RPMI7951 (cell line): ENCODE measurements around the gene PRKCA. TPM values are rescaled to one million over a fixed set of nuclear protein-coding genes. Genes with fewer than 3 reads are reported as not detected.
"Not testable (repeated sequence)": the region's sequence is repeated elsewhere in the genome, so short reads cannot be mapped to it uniquely, and the experiment has no call there.

ENCODE experiments used
- DNase-seq: peaks from one replicate; pipeline ENCODE4 v3.0.0-alpha.2; 2012; ENCODE audit warnings: low read depth
- total RNA-seq: library from RNA; depleted of rRNA; stranded (reverse); fragments of >200 nt; shearing (Covaris generic); gene quantifications from 2 replicates; pipeline ENCODE4 v1.2.3, GENCODE V29; 2014; rRNA removed

PRKCA gene
- total RNA-seq = 11.9 and 12.3 TPM in 2 replicates

GRCh38 chr17:66301864-66302741 is at the start of gene PRKCA:
Gene PRKCA (plus strand): TSS chr17:66302613.
- peak; percentile 76 for DNase-seq

- DNase-seq = not testable (repeated sequence)
Measured at GRCh38 chr17:66253458-66253857, 49.0 kb upstream of the PRKCA start.

GRCh38 chr17:66255112-66255511 is 47.3 kb upstream of the PRKCA start:
- DNase-seq = peak; percentile 74

GRCh38 chr17:66255527-66255971 is 46.9 kb upstream of the PRKCA start:
- no peak for DNase-seq

- DNase-seq = no peak
Measured at GRCh38 chr17:66260275-66260674, 42.1 kb upstream of the PRKCA start.

GRCh38 chr17:66260688-66261087 is 41.7 kb upstream of the PRKCA start:
- DNase-seq = no peak

- no peak for DNase-seq
Measured at GRCh38 chr17:66262767-66263166, 39.6 kb upstream of the PRKCA start.

- no peak for DNase-seq
Measured at GRCh38 chr17:66264696-66265095, 37.7 kb upstream of the PRKCA start.

GRCh38 chr17:66268247-66268927 is 34.0 kb upstream of the PRKCA start:
- peak; percentile 64 for DNase-seq

- no peak for DNase-seq
Measured at GRCh38 chr17:66270106-66270505, 32.3 kb upstream of the PRKCA start.

- no peak for DNase-seq
Measured at GRCh38 chr17:66271512-66271911, 30.9 kb upstream of the PRKCA start.

- peak; percentile 92 for DNase-seq
Measured at GRCh38 chr17:66272811-66273585, 29.4 kb upstream of the PRKCA start.

GRCh38 chr17:66273586-66273848 is 28.9 kb upstream of the PRKCA start:
- no peak for DNase-seq

- peak; percentile 97 for DNase-seq
Measured at GRCh38 chr17:66275651-66276050, 26.8 kb upstream of the PRKCA start.

GRCh38 chr17:66276328-66276937 is 26.0 kb upstream of the PRKCA start:
- peak; percentile 27 for DNase-seq

- DNase-seq = no peak
Measured at GRCh38 chr17:66277191-66277590, 25.2 kb upstream of the PRKCA start.

GRCh38 chr17:66281661-66282369 is 20.6 kb upstream of the PRKCA start:
- no peak for DNase-seq

- DNase-seq = no peak
Measured at GRCh38 chr17:66283296-66283934, 19.0 kb upstream of the PRKCA start.

GRCh38 chr17:66283971-66284370 is 18.4 kb upstream of the PRKCA start:
- no peak for DNase-seq

GRCh38 chr17:66285149-66285548 is 17.3 kb upstream of the PRKCA start:
- DNase-seq = no peak

GRCh38 chr17:66287911-66288310 is 14.5 kb upstream of the PRKCA start:
- no peak for DNase-seq
